Cardiac fibroblast (primary cell): ENCODE measurements around the gene SV2B.

ENCODE experiments used
- DNase-seq, 2 donors: peaks; one replicate each; pipeline versions ENCODE4 v3.0.0 to v3.0.0-alpha.2; 2010; ENCODE audit warnings: low read depth in 2 of 2
- H3K4me3 ChIP-seq, 2 donors: replicated peaks in 1 of 2; 1 replicate in 1 of 2; 2 replicates in 1 of 2; pipeline ENCODE4 v1.5.1; 2011; ENCODE audit warnings: low read depth in 2 of 2, low read length in 2 of 2, mild to moderate bottlenecking in 2 of 2, moderate library complexity in 1 of 2
- CTCF ChIP-seq: IDR thresholded peaks from one replicate; pipeline ENCODE4 v1.5.1; 2011; ENCODE audit warnings: low read depth, mild to moderate bottlenecking, low read length, inconsistent platforms

SV2B gene

GRCh38 chr15:91275844-91276243 lies 175.8 kb downstream of the SV2B start:
- TF ChIP-seq CTCF = no peak
- no peak overlapping the region for H3K4me3 ChIP-seq
- DNase-seq = no peak

DNA sequence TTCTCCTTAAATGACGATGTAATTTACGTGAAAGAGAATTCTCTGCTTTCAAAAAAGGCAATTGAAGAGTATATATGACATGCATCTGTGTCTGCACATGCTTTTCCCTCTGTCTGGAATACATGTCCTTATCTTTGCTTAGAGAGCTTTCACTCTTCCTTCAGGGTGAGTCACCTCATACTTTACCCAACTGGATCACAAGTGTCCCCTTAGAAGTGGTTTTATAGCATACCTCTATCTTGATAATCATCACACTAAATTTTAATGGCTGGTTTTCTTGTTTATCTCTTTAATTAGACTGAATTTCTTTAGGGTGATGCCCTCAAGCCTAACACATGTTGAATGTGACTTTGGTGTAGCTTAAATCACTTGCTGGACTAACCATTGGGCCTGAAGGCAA lies 178.9 kb downstream of the SV2B start:
- no peak for TF ChIP-seq CTCF
- DNase-seq = no peak
- no peak overlapping the region for H3K4me3 ChIP-seq

GRCh38 chr15:91279486-91279885 lies 179.4 kb downstream of the SV2B start:
- TF ChIP-seq CTCF = no peak
- no peak overlapping the region for H3K4me3 ChIP-seq
- no peak for DNase-seq

DNA sequence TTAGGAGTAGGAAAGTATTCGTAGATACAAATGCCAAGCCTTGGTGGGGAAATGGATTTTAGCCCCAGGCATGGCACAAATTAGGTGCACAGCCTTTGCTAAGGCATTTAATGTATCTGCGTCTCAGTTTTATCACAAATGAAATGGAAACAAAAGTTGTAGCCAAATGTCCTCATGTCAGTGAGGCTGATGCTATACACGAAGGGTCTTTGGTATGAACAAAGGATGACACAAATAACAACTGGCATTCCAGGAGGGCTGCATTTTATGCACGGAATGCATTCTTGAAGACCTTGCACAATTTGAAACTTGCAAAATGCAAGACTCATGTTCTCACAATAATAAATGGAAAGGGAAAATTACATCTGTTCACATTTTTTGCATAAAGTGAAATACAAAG lies 181.9 kb downstream of the SV2B start:
- no peak for DNase-seq
- H3K4me3 ChIP-seq = no peak overlapping the region
- TF ChIP-seq CTCF = no peak

GRCh38 chr15:91282486-91282885 lies 182.4 kb downstream of the SV2B start:
- no peak for DNase-seq
- no peak overlapping the region for H3K4me3 ChIP-seq
- TF ChIP-seq CTCF = no peak

DNA sequence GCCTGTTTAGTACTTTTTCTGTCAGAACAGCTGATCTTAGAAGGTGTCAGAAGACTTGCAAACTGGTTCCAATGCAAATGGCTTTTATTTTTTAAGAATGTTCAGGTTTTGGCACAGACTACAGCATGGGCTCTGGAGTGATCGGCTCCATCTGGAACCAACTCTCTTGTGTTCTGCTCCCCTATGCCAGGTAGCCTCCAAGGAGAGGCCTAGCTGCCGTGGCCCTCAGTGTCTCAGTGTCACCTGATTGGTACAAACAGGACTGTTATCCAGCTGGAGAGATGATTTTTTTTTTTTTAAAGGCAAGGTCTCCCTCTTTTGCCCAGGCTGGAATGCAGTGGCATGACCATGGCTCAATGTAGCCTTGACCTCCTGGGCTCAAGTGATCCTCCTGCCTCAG lies 183.1 kb downstream of the SV2B start:
- no peak for DNase-seq
- H3K4me3 ChIP-seq = no peak overlapping the region
- no peak for TF ChIP-seq CTCF

DNA sequence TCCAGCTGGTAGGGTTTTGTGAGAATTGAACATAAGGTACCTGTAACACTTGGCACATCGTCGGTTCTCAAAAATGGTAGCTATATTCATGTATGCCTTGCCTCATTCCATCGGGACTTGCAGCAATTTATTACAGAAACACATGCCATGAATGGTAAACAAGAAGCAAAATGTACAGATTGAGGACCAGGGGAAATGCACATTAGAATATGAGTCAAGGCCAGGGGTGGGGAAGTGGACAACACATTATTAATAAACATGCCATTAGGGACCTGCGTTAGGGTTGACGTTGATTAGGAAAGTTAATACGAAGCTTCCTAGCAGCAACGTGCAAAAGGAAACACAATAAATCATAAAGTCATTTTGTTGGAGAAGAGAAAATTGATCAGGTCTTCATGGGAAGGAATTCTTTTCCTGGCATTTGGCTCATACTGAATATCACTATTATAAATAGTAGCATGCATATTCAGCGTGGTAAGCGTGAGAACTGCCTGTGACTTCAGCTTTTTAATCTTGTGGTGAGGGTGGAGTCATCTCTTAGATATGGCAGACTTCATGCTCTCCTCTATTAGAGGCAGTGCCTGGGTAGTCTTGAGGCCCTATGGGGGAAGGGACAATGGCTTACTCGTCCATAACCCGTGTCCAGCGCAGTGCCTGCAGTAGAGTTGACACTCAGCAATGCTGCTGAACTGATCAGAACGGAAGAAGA lies 184.9 kb downstream of the SV2B start:
- no peak for TF ChIP-seq CTCF

More for the DNA sequence above, 184.9 kb downstream of the SV2B start:
- DNase-seq = no peak
- H3K4me3 ChIP-seq = no peak overlapping the region
